Measurements from ENCODE around the gene DNMT1. TPM values are rescaled to one million over a fixed set of nuclear protein-coding genes. Genes with fewer than 3 reads are reported as not detected.
"Not testable (repeated sequence)": the region's sequence is repeated elsewhere in the genome, so short reads cannot be mapped to it uniquely, and the experiment has no call there.

The DNMT1 gene
- total RNA-seq, 4 donors from 2014 or later = 29.5 to 80.6 (median 48.4) TPM

GRCh38 chr19:10203686-10204085, 8.9 kb upstream of the DNMT1 start:
- Histone ChIP-seq H3K27me3 (no peaks in the 10 kb centered on the region), H3K27ac (no peak overlapping the region), H3K36me3 (no peaks in the 10 kb centered on the region), H3K9me3 (no peaks in the 10 kb centered on the region), H3K4me3 (no peak overlapping the region), H3K4me1 (peaks cover 0 to 4% (median 0%) of the 10 kb centered on the region in 3 donors)
- intact Hi-C loops (cut with DNase I) = no loop called here
- TF ChIP-seq CTCF (IDR thresholded peaks at IDR 0.05) = no peak
- no peak for TF ChIP-seq POLR2A (IDR thresholded peaks at IDR 0.05)
- DNase-seq = no peak
- WGBS, 2 donors = 95 to 100% methylated on average over 3 of the region's 3 CpGs

- H3K27me3 ChIP-seq = no peaks in the 10 kb centered on the region
- no peaks in the 10 kb centered on the region for H3K9me3 ChIP-seq
- H3K27ac ChIP-seq = no peak overlapping the region
- 39 to 53% methylated on average over 3 of the region's 3 CpGs for WGBS, 2 donors
- peaks cover 0 to 4% (median 0%) of the 10 kb centered on the region in 3 donors for H3K4me1 ChIP-seq
- DNase-seq = no peak
- H3K4me3 ChIP-seq = no peak overlapping the region
- no peaks in the 10 kb centered on the region for H3K36me3 ChIP-seq
- intact Hi-C loops (cut with DNase I) = no loop called here
- no peak for TF ChIP-seq CTCF (IDR thresholded peaks at IDR 0.05)
- TF ChIP-seq POLR2A (IDR thresholded peaks at IDR 0.05) = no peak
Measured at GRCh38 chr19:10201176-10201575, 6.4 kb upstream of the DNMT1 start.

- H3K36me3 ChIP-seq; H3K4me3 ChIP-seq; intact Hi-C loops (cut with DNase I); DNase-seq; H3K9me3 ChIP-seq; H3K4me1 ChIP-seq; H3K27ac ChIP-seq; H3K27me3 ChIP-seq: not testable (repeated sequence)
- WGBS, 2 donors = 70 to 83% methylated on average over 15 of the region's 15 CpGs
Measured at GRCh38 chr19:10200101-10200500, 5.3 kb upstream of the DNMT1 start.

GRCh38 chr19:10198889-10199644, 4.3 kb upstream of the DNMT1 start:
- DNase-seq; intact Hi-C loops (cut with DNase I); H3K9me3 ChIP-seq; H3K36me3 ChIP-seq; H3K27me3 ChIP-seq; H3K4me3 ChIP-seq: not testable (repeated sequence)
- peak overlapping the region in 1 of 4 donors; percentile 38 for H3K27ac ChIP-seq
- peaks cover under 1 to 12% (median 4%) of the 10 kb centered on the region in 3 donors for H3K4me1 ChIP-seq
- WGBS, 2 donors = 38 to 46% methylated on average over 10 to 11 of the region's 11 CpGs

- peaks cover 0 to 4% (median 3%) of the 10 kb centered on the region in 3 donors for H3K36me3 ChIP-seq
- no peaks in the 10 kb centered on the region for H3K9me3 ChIP-seq
- H3K27me3 ChIP-seq = no peaks in the 10 kb centered on the region
- peaks cover 16 to 44% (median 17%) of the 10 kb centered on the region in 3 donors for H3K4me1 ChIP-seq
- intact Hi-C loops (cut with DNase I) = no loop called here
- no peak for DNase-seq
- peak overlapping the region; percentile 64 to 93 (median 86) for H3K4me3 ChIP-seq
- no peak for TF ChIP-seq CTCF (IDR thresholded peaks at IDR 0.05)
- no peak for TF ChIP-seq POLR2A (IDR thresholded peaks at IDR 0.05)
- H3K27ac ChIP-seq = peak overlapping the region; percentile 84 to 92 (median 90)
- 10 to 25% methylated on average over 4 to 6 of the region's 6 CpGs for WGBS, 2 donors
Measured at GRCh38 chr19:10195199-10195519, 406 bp upstream of the DNMT1 start.

GRCh38 chr19:10193790-10194499, 808 bp downstream of the DNMT1 start:
- no peaks in the 10 kb centered on the region for H3K27me3 ChIP-seq
- H3K4me3 ChIP-seq = peak overlapping the region; percentile 64 to 93 (median 86)
- H3K36me3 ChIP-seq = peaks cover 0 to 8% (median 4%) of the 10 kb centered on the region in 3 donors
- H3K27ac ChIP-seq = peak overlapping the region; percentile 84 to 92 (median 90)
- intact Hi-C loops (cut with DNase I) = no loop called here
- H3K9me3 ChIP-seq = no peaks in the 10 kb centered on the region
- peaks cover 16 to 40% (median 17%) of the 10 kb centered on the region in 3 donors for H3K4me1 ChIP-seq
- TF ChIP-seq CTCF (IDR thresholded peaks at IDR 0.05) = no peak
- no peak for TF ChIP-seq POLR2A (IDR thresholded peaks at IDR 0.05)
- no peak for DNase-seq
- 0% methylated on average over 5 to 16 of the region's 30 CpGs for WGBS, 2 donors

Data from esophagus squamous epithelium (tissue), 5 donors.